GM23338 (cell line): ENCODE measurements around the gene ARHGEF17. TPM values are rescaled to one million over a fixed set of nuclear protein-coding genes. Genes with fewer than 3 reads are reported as not detected.

Experiments used
- ATAC-seq: fragments of 200-7000 bp; cut with Tn5 transposase; 3 replicates; pipeline ENCODE4 v1.9.1; 2020
- DNase-seq: peaks from one replicate; pipeline ENCODE4 v3.0.0-alpha.2; 2015; ENCODE audit warnings: low spot score
- H2AFZ ChIP-seq: fragments of 200-600 bp; sonication (generic); 2 replicates; pipeline ENCODE4 v1.8.0; 2016; ENCODE audit warnings: antibody characterized with exemption, mild to moderate bottlenecking, moderate library complexity
- H3F3A ChIP-seq: fragments of 200-600 bp; sonication (generic); replicated peaks from 2 replicates; pipeline ENCODE4 v1.8.0; 2017; ENCODE audit warnings: antibody characterized with exemption, mixed run types, low read depth
- H3K27ac ChIP-seq: fragments of 200-600 bp; sonication (generic); 2 replicates; pipeline ENCODE4 v1.6.1; 2016; ENCODE audit warnings: low read depth
- H3K27me3 ChIP-seq: fragments of 200-600 bp; sonication (generic); 2 replicates; pipeline ENCODE4 v1.8.0; 2016; ENCODE audit warnings: mild to moderate bottlenecking, mixed run types, moderate library complexity; ENCODE audit not compliant: insufficient read depth
- H3K36me3 ChIP-seq: fragments of 200-600 bp; sonication (generic); 2 replicates; pipeline ENCODE4 v1.8.0; 2016; ENCODE audit warnings: mild to moderate bottlenecking; ENCODE audit not compliant: insufficient read depth
- H3K4me1 ChIP-seq: fragments of 200-600 bp; sonication (generic); 2 replicates; pipeline ENCODE4 v1.8.0; 2016; ENCODE audit warnings: mild to moderate bottlenecking, moderate library complexity; ENCODE audit not compliant: insufficient read depth
- H3K4me2 ChIP-seq: fragments of 200-600 bp; sonication (generic); 2 replicates; pipeline ENCODE4 v1.7.1; 2017; ENCODE audit warnings: mixed run types
- H3K4me3 ChIP-seq: fragments of 200-600 bp; sonication (generic); 2 replicates; pipeline ENCODE4 v1.6.1; 2016; ENCODE audit warnings: mixed run types
- H3K79me2 ChIP-seq: fragments of 200-600 bp; sonication (generic); replicated peaks from 2 replicates; pipeline ENCODE4 v1.8.0; 2017; ENCODE audit warnings: mild to moderate bottlenecking; ENCODE audit not compliant: insufficient read depth
- H3K9me2 ChIP-seq: fragments of 200-600 bp; sonication (generic); 2 replicates; pipeline ENCODE4 v1.8.0; 2017; ENCODE audit not compliant: insufficient read depth
- H4K20me1 ChIP-seq: fragments of 200-600 bp; sonication (generic); replicated peaks from 2 replicates; pipeline ENCODE4 v1.8.0; 2017; ENCODE audit warnings: mild to moderate bottlenecking; ENCODE audit not compliant: insufficient read depth
- H3K27ac Mint-ChIP-seq: 2 replicates; pipeline ENCODE4 v1.8.0; 2020; ENCODE audit warnings: inconsistent platforms, mild to moderate bottlenecking, moderate library complexity, mixed read lengths
- H3K27me3 Mint-ChIP-seq: 3 replicates; pipeline ENCODE4 v1.8.0; 2022; ENCODE audit warnings: low read depth, mild to moderate bottlenecking, moderate library complexity, mixed read lengths, inconsistent platforms; ENCODE audit not compliant: insufficient read depth, poor library complexity
- H3K36me3 Mint-ChIP-seq: 3 replicates; pipeline ENCODE4 v1.8.0; 2021; ENCODE audit warnings: low read depth, mild to moderate bottlenecking, inconsistent platforms, moderate library complexity, mixed read lengths
- H3K4me1 Mint-ChIP-seq: 3 replicates; pipeline ENCODE4 v1.8.0; 2020; ENCODE audit warnings: mild to moderate bottlenecking, inconsistent platforms, mixed read lengths
- H3K4me3 Mint-ChIP-seq: 3 replicates; pipeline ENCODE4 v1.8.0; 2021; ENCODE audit warnings: moderate library complexity, mild to moderate bottlenecking, inconsistent platforms, mixed read lengths
- H3K9me3 Mint-ChIP-seq: 3 replicates; pipeline ENCODE4 v1.8.0; 2020; ENCODE audit warnings: moderate library complexity, mild to moderate bottlenecking, inconsistent platforms, mixed read lengths
- CREB1 ChIP-seq: fragments of 250-450 bp; sonication (Bioruptor Pico); IDR thresholded peaks from 2 replicates; pipeline ENCODE4 v1.5.0; 2020; ENCODE audit warnings: low read depth, mild to moderate bottlenecking, moderate library complexity
- EZH2phosphoT487 ChIP-seq: fragments of 200-600 bp; sonication (generic); IDR thresholded peaks from one replicate; pipeline ENCODE4 v1.8.1; 2018; ENCODE audit warnings: antibody characterized with exemption; ENCODE audit not compliant: unreplicated experiment
- JUNB ChIP-seq: IDR thresholded peaks from one replicate; pipeline ENCODE4 v1.6.1; 2016; ENCODE audit warnings: antibody characterized with exemption; ENCODE audit not compliant: unreplicated experiment
- NANOG ChIP-seq: IDR thresholded peaks from 2 replicates; pipeline ENCODE4 v1.6.1; 2016; ENCODE audit warnings: antibody characterized with exemption, borderline replicate concordance
- STAT1 ChIP-seq: IDR thresholded peaks from one replicate; pipeline ENCODE4 v1.6.1; 2016; ENCODE audit warnings: antibody characterized with exemption; ENCODE audit not compliant: unreplicated experiment
- ZNF114 ChIP-seq: fragments of 250-450 bp; sonication (Bioruptor Pico); IDR thresholded peaks from 2 replicates; pipeline ENCODE4 v1.5.0; 2020; ENCODE audit warnings: mild to moderate bottlenecking, moderate library complexity
- polyA plus RNA-seq: library from polyadenylated mRNA; unstranded; fragments of >200 nt; fragmentation: Nextera tagmentation; extraction: Ambion mirVana; gene quantifications from 2 replicates; pipeline ENCODE4 v1.2.1, GENCODE V29; 2016
- total RNA-seq: library from RNA; depleted of rRNA; stranded (reverse); fragments of >200 nt; shearing (Covaris generic); gene quantifications from 2 replicates; pipeline ENCODE4 v1.2.3, GENCODE V29; 2014
- TF ChIP-seq, protein P1 (sequence below), 2 experiments: fragments of 200-600 bp in 1 of 2; sonication (generic) in 1 of 2; conservative IDR thresholded peaks; 2 replicates each; pipeline versions ENCODE4 v1.5.1 to v1.6.1; 2016 to 2017; ENCODE audit warnings: antibody characterized with exemption in 2 of 2, low read depth in 2 of 2, mild to moderate bottlenecking in 2 of 2, moderate library complexity in 1 of 2
- TF ChIP-seq, protein P2 (sequence below): IDR thresholded peaks from one replicate; pipeline ENCODE4 v1.6.1; 2018; ENCODE audit warnings: antibody characterized with exemption; ENCODE audit not compliant: unreplicated experiment

Gene ARHGEF17
- total and polyA plus RNA-seq, 2 experiments from 2014 or later: 2.9 to 15.0 TPM

DNA sequence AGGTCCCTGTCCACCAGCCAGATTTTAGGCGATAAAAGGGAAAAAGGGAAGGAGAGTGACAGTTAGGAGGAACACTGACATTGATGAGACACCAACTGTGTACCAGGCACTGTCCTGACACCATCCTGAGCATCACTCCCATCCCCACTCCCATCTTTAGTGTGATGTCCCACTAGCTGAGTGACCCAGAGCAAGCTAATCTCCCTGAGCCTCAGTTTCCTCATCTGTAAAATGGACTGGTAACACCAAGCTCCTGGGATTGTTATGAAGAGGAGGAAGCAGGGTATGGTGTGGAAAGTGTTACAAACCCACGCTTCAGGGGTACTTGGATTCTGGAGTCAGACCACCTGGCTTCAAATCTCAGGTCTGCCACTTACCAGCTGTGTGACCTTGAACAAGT is 44.4 kb upstream of the ARHGEF17 start:
- Histone ChIP-seq H3K4me3 (no peak overlapping the region), H3K4me1 (no peaks in the 10 kb centered on the region; the same call in 1 of the 2 replicates), H4K20me1 (no peaks in the 10 kb centered on the region), H3K36me3 (no peaks in the 10 kb centered on the region), H3F3A (no peaks in the 10 kb centered on the region), H2AFZ (no peak overlapping the region), H3K27me3 (peaks cover 24% of the 10 kb centered on the region), H3K4me2 (no peak overlapping the region), H3K79me2 (no peaks in the 10 kb centered on the region), H3K27ac (no peak overlapping the region), H3K9me2 (no peaks in the 10 kb centered on the region)
- no peaks in the 10 kb centered on the region for H3K9me3 Mint-ChIP-seq
- no peaks in the 10 kb centered on the region for H3K36me3 Mint-ChIP-seq
- ATAC-seq (no peak), DNase-seq (no peak)
- peaks cover 13% of the 10 kb centered on the region for H3K27me3 Mint-ChIP-seq
- no peak overlapping the region for H3K27ac Mint-ChIP-seq
- H3K4me3 Mint-ChIP-seq: no peak overlapping the region; the same call in 2 of the 3 replicates
- TF ChIP-seq, protein P1, sequence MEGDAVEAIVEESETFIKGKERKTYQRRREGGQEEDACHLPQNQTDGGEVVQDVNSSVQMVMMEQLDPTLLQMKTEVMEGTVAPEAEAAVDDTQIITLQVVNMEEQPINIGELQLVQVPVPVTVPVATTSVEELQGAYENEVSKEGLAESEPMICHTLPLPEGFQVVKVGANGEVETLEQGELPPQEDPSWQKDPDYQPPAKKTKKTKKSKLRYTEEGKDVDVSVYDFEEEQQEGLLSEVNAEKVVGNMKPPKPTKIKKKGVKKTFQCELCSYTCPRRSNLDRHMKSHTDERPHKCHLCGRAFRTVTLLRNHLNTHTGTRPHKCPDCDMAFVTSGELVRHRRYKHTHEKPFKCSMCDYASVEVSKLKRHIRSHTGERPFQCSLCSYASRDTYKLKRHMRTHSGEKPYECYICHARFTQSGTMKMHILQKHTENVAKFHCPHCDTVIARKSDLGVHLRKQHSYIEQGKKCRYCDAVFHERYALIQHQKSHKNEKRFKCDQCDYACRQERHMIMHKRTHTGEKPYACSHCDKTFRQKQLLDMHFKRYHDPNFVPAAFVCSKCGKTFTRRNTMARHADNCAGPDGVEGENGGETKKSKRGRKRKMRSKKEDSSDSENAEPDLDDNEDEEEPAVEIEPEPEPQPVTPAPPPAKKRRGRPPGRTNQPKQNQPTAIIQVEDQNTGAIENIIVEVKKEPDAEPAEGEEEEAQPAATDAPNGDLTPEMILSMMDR (conservative IDR thresholded peaks at IDR 0.05; ENCODE audit: low read depth in 2 of 2): no peak
- H3K4me1 Mint-ChIP-seq: peaks cover 6% of the 10 kb centered on the region

DNA sequence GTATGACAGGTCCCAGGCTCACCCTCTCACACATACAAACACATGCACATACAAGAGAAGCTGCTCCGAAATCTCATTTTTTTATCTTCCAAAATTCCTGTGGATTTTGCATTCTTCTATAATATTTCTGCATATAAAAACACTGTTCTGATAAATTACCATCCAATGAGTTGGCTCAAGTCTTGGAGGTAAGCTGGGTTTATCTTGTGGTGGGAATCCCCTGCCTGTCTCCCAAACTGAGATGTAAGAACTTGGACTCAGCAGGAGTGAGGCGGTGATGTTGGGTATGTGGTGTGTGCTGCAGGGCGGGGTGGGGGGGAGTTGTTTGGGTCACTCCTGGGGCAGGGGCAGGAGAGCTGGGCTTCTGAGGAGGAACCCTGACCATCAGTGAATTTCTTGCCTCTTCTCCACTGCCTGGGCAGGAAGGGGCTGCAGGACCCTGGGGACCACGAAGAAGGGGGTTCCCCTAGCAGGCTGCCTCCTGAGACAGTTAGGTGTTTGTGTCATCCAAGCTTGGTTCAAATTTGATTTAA is 42.7 kb upstream of the ARHGEF17 start:
- TF ChIP-seq CREB1 (CRISPR knock-in tag) (no peak), EZH2phosphoT487 (no peak), ZNF114 (CRISPR knock-in tag) (no peak), JUNB (no peak), NANOG (no peak), STAT1 (no peak)
- TF ChIP-seq, protein P2, sequence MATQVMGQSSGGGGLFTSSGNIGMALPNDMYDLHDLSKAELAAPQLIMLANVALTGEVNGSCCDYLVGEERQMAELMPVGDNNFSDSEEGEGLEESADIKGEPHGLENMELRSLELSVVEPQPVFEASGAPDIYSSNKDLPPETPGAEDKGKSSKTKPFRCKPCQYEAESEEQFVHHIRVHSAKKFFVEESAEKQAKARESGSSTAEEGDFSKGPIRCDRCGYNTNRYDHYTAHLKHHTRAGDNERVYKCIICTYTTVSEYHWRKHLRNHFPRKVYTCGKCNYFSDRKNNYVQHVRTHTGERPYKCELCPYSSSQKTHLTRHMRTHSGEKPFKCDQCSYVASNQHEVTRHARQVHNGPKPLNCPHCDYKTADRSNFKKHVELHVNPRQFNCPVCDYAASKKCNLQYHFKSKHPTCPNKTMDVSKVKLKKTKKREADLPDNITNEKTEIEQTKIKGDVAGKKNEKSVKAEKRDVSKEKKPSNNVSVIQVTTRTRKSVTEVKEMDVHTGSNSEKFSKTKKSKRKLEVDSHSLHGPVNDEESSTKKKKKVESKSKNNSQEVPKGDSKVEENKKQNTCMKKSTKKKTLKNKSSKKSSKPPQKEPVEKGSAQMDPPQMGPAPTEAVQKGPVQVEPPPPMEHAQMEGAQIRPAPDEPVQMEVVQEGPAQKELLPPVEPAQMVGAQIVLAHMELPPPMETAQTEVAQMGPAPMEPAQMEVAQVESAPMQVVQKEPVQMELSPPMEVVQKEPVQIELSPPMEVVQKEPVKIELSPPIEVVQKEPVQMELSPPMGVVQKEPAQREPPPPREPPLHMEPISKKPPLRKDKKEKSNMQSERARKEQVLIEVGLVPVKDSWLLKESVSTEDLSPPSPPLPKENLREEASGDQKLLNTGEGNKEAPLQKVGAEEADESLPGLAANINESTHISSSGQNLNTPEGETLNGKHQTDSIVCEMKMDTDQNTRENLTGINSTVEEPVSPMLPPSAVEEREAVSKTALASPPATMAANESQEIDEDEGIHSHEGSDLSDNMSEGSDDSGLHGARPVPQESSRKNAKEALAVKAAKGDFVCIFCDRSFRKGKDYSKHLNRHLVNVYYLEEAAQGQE: no peak
- peaks cover 3% of the 10 kb centered on the region; the same call in 1 of the 2 replicates for H3K4me1 ChIP-seq
- no peak overlapping the region for H3K4me2 ChIP-seq
- no peak overlapping the region for H3K27ac Mint-ChIP-seq
- H3K27ac ChIP-seq: no peak overlapping the region
- no peak overlapping the region for H2AFZ ChIP-seq
- DNase-seq (no peak), ATAC-seq (no peak)
- peaks cover 11% of the 10 kb centered on the region for H3K27me3 Mint-ChIP-seq
- peaks cover 23% of the 10 kb centered on the region for H3K4me1 Mint-ChIP-seq
- no peaks in the 10 kb centered on the region for H4K20me1 ChIP-seq
- H3K27me3 ChIP-seq: peaks cover 24% of the 10 kb centered on the region
- no peaks in the 10 kb centered on the region for H3K36me3 Mint-ChIP-seq
- no peaks in the 10 kb centered on the region for H3F3A ChIP-seq
- no peaks in the 10 kb centered on the region for H3K79me2 ChIP-seq
- no peaks in the 10 kb centered on the region for H3K36me3 ChIP-seq
- no peaks in the 10 kb centered on the region for H3K9me3 Mint-ChIP-seq
- no peak overlapping the region for H3K4me3 ChIP-seq
- H3K9me2 ChIP-seq: no peaks in the 10 kb centered on the region
- H3K4me3 Mint-ChIP-seq: no peak overlapping the region
